SU-DHL-6 (cell line): ENCODE results near the gene FOCAD.

ENCODE experiments used
- H2AFZ ChIP-seq: fragments of 200-600 bp; sonication (generic); 2 replicates; pipeline ENCODE4 v1.6.1; 2014; ENCODE audit warnings: low read depth, mild to moderate bottlenecking, moderate library complexity, mixed read lengths, antibody characterized with exemption, low read length; ENCODE audit not compliant: severe bottlenecking
- H3F3A ChIP-seq: fragments of 200-600 bp; shearing (Covaris generic); 2 replicates; pipeline ENCODE4 v1.6.0; 2016; ENCODE audit warnings: antibody characterized with exemption, mild to moderate bottlenecking; ENCODE audit not compliant: insufficient read depth
- H3K27ac ChIP-seq: fragments of 200-600 bp; sonication (generic); 2 replicates; pipeline ENCODE4 v1.5.1; 2016; ENCODE audit warnings: low read depth, mild to moderate bottlenecking, low read length, moderate library complexity, mixed read lengths
- H3K27me3 ChIP-seq: fragments of 200-600 bp; sonication (generic), shearing (Covaris generic); 2 replicates; pipeline ENCODE4 v1.6.0; 2014; ENCODE audit warnings: mild to moderate bottlenecking, low read length
- H3K36me3 ChIP-seq: fragments of 200-600 bp; sonication (generic); 2 replicates; pipeline ENCODE4 v1.6.1; 2014; ENCODE audit warnings: mild to moderate bottlenecking, low read length, mixed read lengths
- H3K4me2 ChIP-seq: fragments of 300-600, 200-600 bp; shearing (Covaris generic), sonication (generic); 2 replicates; pipeline ENCODE4 v1.6.0; 2014; ENCODE audit warnings: low read length, low read depth, mild to moderate bottlenecking; ENCODE audit not compliant: poor library complexity, severe bottlenecking
- H3K4me3 ChIP-seq: fragments of 200-600 bp; sonication (generic); 2 replicates; pipeline ENCODE4 v1.5.1; 2014; ENCODE audit warnings: antibody characterized with exemption, low read length, mild to moderate bottlenecking, mixed read lengths; ENCODE audit not compliant: insufficient read depth, poor library complexity, severe bottlenecking
- H3K79me2 ChIP-seq: fragments of 200-600 bp; sonication (generic); 2 replicates; pipeline ENCODE4 v1.6.1; 2014; ENCODE audit warnings: mild to moderate bottlenecking, low read length, moderate library complexity; ENCODE audit not compliant: insufficient read depth
- H3K9ac ChIP-seq: fragments of 200-600 bp; sonication (generic); 2 replicates; pipeline ENCODE4 v1.7.0; 2014; ENCODE audit warnings: mild to moderate bottlenecking, low read length
- H3K9me2 ChIP-seq: fragments of 200-600 bp; sonication (generic); replicated peaks from 2 replicates; pipeline ENCODE4 v1.6.1; 2014; ENCODE audit warnings: low read length; ENCODE audit not compliant: insufficient read depth
- H3K9me3 ChIP-seq: fragments of 200-600 bp; sonication (generic); 2 replicates; pipeline ENCODE4 v1.6.1; 2014; ENCODE audit warnings: low read length, mixed read lengths; ENCODE audit not compliant: insufficient read depth
- H4K20me1 ChIP-seq: fragments of 200-600 bp; sonication (generic); 2 replicates; pipeline ENCODE4 v1.6.1; 2014; ENCODE audit warnings: low read depth, mild to moderate bottlenecking, antibody characterized with exemption, low read length, moderate library complexity, mixed read lengths
- CTCF ChIP-seq: fragments of 200-600 bp; sonication (generic); IDR thresholded peaks from one replicate; pipeline ENCODE4 v1.5.1; 2017; ENCODE audit warnings: antibody characterized with exemption, mild to moderate bottlenecking, low read length, moderate library complexity; ENCODE audit not compliant: insufficient read depth, poor library complexity, severe bottlenecking
- EZH2phosphoT487 ChIP-seq: fragments of 200-600 bp; sonication (generic), shearing (Covaris generic); conservative IDR thresholded peaks from 2 replicates; pipeline ENCODE4 v1.6.1; 2018; ENCODE audit warnings: mild to moderate bottlenecking, antibody characterized with exemption, low read length, moderate library complexity, mixed read lengths

The FOCAD gene

GRCh38 chr9:20729523-20729922 lies 45.5 kb downstream of the FOCAD start:
- no peaks in the 10 kb centered on the region for H3K9me3 ChIP-seq
- H3K79me2 ChIP-seq: no peaks in the 10 kb centered on the region
- H3F3A ChIP-seq: no peaks in the 10 kb centered on the region
- H3K27me3 ChIP-seq: no peaks in the 10 kb centered on the region
- H3K4me2 ChIP-seq: no peak overlapping the region
- no peak overlapping the region for H2AFZ ChIP-seq
- H3K9ac ChIP-seq: no peak overlapping the region
- H4K20me1 ChIP-seq: no peaks in the 10 kb centered on the region
- H3K4me3 ChIP-seq: no peak overlapping the region
- no peak overlapping the region for H3K27ac ChIP-seq
- no peaks in the 10 kb centered on the region for H3K9me2 ChIP-seq
- H3K36me3 ChIP-seq: no peaks in the 10 kb centered on the region
- TF ChIP-seq CTCF (no peak), EZH2phosphoT487 (no peak)

GRCh38 chr9:20732118-20732517 lies 48.1 kb downstream of the FOCAD start:
- H3K9me2 ChIP-seq: no peaks in the 10 kb centered on the region
- H3K36me3 ChIP-seq: no peaks in the 10 kb centered on the region
- no peak overlapping the region for H3K9ac ChIP-seq
- H3K4me2 ChIP-seq: no peak overlapping the region
- H2AFZ ChIP-seq: no peak overlapping the region
- H3K9me3 ChIP-seq: no peaks in the 10 kb centered on the region
- no peak overlapping the region for H3K27ac ChIP-seq
- TF ChIP-seq EZH2phosphoT487: no peak
- no peak for TF ChIP-seq CTCF
- no peaks in the 10 kb centered on the region for H3K27me3 ChIP-seq
- no peaks in the 10 kb centered on the region for H4K20me1 ChIP-seq
- H3F3A ChIP-seq: no peaks in the 10 kb centered on the region
- no peak overlapping the region for H3K4me3 ChIP-seq
- no peaks in the 10 kb centered on the region for H3K79me2 ChIP-seq

- H3K9me2 ChIP-seq: no peaks in the 10 kb centered on the region
- no peaks in the 10 kb centered on the region for H3K36me3 ChIP-seq
- no peaks in the 10 kb centered on the region for H3K9me3 ChIP-seq
- H4K20me1 ChIP-seq: no peaks in the 10 kb centered on the region
- no peak overlapping the region for H3K4me3 ChIP-seq
- no peaks in the 10 kb centered on the region for H3F3A ChIP-seq
- TF ChIP-seq CTCF: no peak
- TF ChIP-seq EZH2phosphoT487: no peak
- no peak overlapping the region for H3K27ac ChIP-seq
- no peak overlapping the region for H2AFZ ChIP-seq
- H3K9ac ChIP-seq: no peak overlapping the region
- no peaks in the 10 kb centered on the region for H3K79me2 ChIP-seq
- no peak overlapping the region for H3K4me2 ChIP-seq
- no peaks in the 10 kb centered on the region for H3K27me3 ChIP-seq
Measured at GRCh38 chr9:20734275-20734674, 50.2 kb downstream of the FOCAD start.

GRCh38 chr9:20740304-20740703 lies 56.2 kb downstream of the FOCAD start:
- H3K4me3 ChIP-seq: no peak overlapping the region
- no peaks in the 10 kb centered on the region for H3K36me3 ChIP-seq
- H3K9me3 ChIP-seq: no peaks in the 10 kb centered on the region
- H3K4me2 ChIP-seq: no peak overlapping the region
- TF ChIP-seq EZH2phosphoT487 (no peak), CTCF (no peak)
- H3K27ac ChIP-seq: no peak overlapping the region
- H3K9me2 ChIP-seq: no peaks in the 10 kb centered on the region
- H3K79me2 ChIP-seq: no peaks in the 10 kb centered on the region
- no peaks in the 10 kb centered on the region for H4K20me1 ChIP-seq
- no peak overlapping the region for H2AFZ ChIP-seq
- H3F3A ChIP-seq: no peaks in the 10 kb centered on the region
- H3K27me3 ChIP-seq: no peaks in the 10 kb centered on the region
- no peak overlapping the region for H3K9ac ChIP-seq
